Lower lobe of right lung (tissue), 2 donors: ENCODE measurements around the gene URB1. TPM values are rescaled to one million over a fixed set of nuclear protein-coding genes. Genes with fewer than 3 reads are reported as not detected.
"Not testable (repeated sequence)": the region's sequence is repeated elsewhere in the genome, so short reads cannot be mapped to it uniquely, and the experiment has no call there.

Experiments used
- ATAC-seq, 2 donors: fragments of 200-7000 bp; cut with Tn5 transposase; one replicate each; pipeline ENCODE4 v1.9.1; 2020 to 2022; ENCODE audit warnings: mild to moderate bottlenecking in 2 of 2, moderate library complexity in 2 of 2
- DNase-seq: peaks from one replicate; pipeline ENCODE4 v3.0.0-alpha.2; 2020
- H3K27ac ChIP-seq: fragments of 200-600 bp; one replicate; pipeline ENCODE4 v1.8.0; 2022
- H3K27me3 ChIP-seq: fragments of 200-600 bp; one replicate; pipeline ENCODE4 v1.8.0; 2022; ENCODE audit warnings: low read depth
- H3K36me3 ChIP-seq: fragments of 200-600 bp; one replicate; pipeline ENCODE4 v1.8.0; 2022; ENCODE audit warnings: mild to moderate bottlenecking
- H3K4me1 ChIP-seq: fragments of 200-600 bp; one replicate; pipeline ENCODE4 v1.8.0; 2022
- H3K4me3 ChIP-seq: fragments of 200-600 bp; one replicate; pipeline ENCODE4 v1.8.0; 2022; ENCODE audit warnings: mild to moderate bottlenecking
- H3K9me3 ChIP-seq: fragments of 200-600 bp; one replicate; pipeline ENCODE4 v1.8.0; 2022
- CTCF ChIP-seq: fragments of 200-600 bp; IDR thresholded peaks from one replicate; pipeline ENCODE4 v1.8.0; 2022; ENCODE audit warnings: antibody characterized with exemption, mild to moderate bottlenecking
- intact Hi-C: fragments of 100-400 bp; cut with DNase I; formaldehyde crosslinking; loops from one replicate; pipeline ENCODE4 v1.11.0; 2022
- total RNA-seq: library from RNA; stranded (reverse); fragmentation: NEBNext Ultra II Directional; extraction: Animal tissue kit (Norgen Biotek cat#: 25700); gene quantifications from one replicate; pipeline ENCODE4 v1.2.1, GENCODE V29; 2021
- donor health status: DM: no; HTN: yes; CAD: no; lungs with severe emphysema.

URB1 gene
- total RNA-seq, 1 donor from 2014 or later: 10.3 TPM

- Histone ChIP-seq H3K27me3 (no peaks in the 10 kb centered on the region), H3K4me1 (peaks cover 15% of the 10 kb centered on the region), H3K4me3 (peak overlapping the region; percentile 88), H3K9me3 (no peaks in the 10 kb centered on the region), H3K36me3 (no peaks in the 10 kb centered on the region), H3K27ac (no peak overlapping the region)
- peak; percentile 46 to 57 for ATAC-seq
- intact Hi-C loops: no loop called here
- TF ChIP-seq CTCF: no peak
- no peak for DNase-seq
Observed at GRCh38 chr21:32392299-32392879, 423 bp downstream of the URB1 start.

DNA sequence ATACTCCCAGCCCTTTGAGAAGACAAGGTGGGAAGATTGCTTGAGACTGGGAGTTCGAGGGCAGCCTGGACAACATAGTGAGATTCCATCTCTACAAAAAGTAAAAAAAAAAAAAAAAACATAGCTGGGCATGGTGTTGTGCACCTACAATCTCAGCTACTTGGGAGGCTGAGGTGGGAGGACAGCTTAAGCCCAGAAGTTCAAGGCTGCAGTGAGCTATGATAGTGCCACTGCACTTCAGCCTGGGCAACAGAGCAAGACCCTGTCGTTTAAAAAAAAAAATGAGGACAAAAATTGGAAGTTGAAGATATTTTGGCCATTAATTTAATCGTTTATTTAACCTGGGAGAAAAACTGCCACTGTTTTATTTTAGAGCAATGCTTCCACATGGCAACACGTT lies 1.1 kb downstream of the URB1 start:
- TF ChIP-seq CTCF: no peak
- intact Hi-C loops: no loop called here
- ATAC-seq: no peak
- peak overlapping the region; percentile 88 for H3K4me3 ChIP-seq
- no peaks in the 10 kb centered on the region for H3K27me3 ChIP-seq
- no peak for DNase-seq
- no peaks in the 10 kb centered on the region for H3K9me3 ChIP-seq
- H3K36me3 ChIP-seq: no peaks in the 10 kb centered on the region
- no peak overlapping the region for H3K27ac ChIP-seq
- peaks cover 15% of the 10 kb centered on the region for H3K4me1 ChIP-seq

GRCh38 chr21:32390537-32391224 lies 2.1 kb downstream of the URB1 start:
- H3K9me3 ChIP-seq, DNase-seq, H3K36me3 ChIP-seq, H3K4me3 ChIP-seq, H3K27me3 ChIP-seq, H3K27ac ChIP-seq, ATAC-seq, intact Hi-C loops: not testable (repeated sequence)
- peaks cover 15% of the 10 kb centered on the region for H3K4me1 ChIP-seq

GRCh38 chr21:32389337-32390015 lies 3.3 kb downstream of the URB1 start:
- TF ChIP-seq CTCF: no peak
- Histone ChIP-seq H3K4me3 (no peak overlapping the region), H3K9me3 (no peaks in the 10 kb centered on the region), H3K27ac (no peak overlapping the region), H3K36me3 (peaks cover 12% of the 10 kb centered on the region), H3K27me3 (no peaks in the 10 kb centered on the region), H3K4me1 (peaks cover 15% of the 10 kb centered on the region)
- intact Hi-C loops: no loop called here
- no peak for DNase-seq
- ATAC-seq: no peak

DNA sequence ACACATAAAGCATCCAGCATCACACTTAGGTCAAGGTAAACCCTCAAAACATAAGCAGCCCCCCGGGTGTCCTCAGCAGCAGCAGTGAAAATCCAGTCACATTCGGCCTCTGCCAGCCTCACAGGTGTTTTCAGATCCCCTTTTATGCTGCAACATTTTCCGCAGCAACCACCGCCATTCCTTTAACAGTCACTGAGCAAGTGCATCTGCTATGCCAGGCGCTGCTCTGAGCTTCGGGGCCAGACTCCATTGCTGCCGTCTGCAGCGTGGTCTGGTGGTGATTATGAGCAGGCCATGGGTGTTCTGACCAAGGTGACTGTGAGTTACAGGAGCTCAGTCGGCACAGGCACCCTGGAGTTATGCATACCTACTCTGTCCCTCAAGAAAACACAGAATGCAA lies 4.5 kb downstream of the URB1 start:
- intact Hi-C loops: no loop called here
- peaks cover 15% of the 10 kb centered on the region for H3K4me1 ChIP-seq

More for the DNA sequence above, 4.5 kb downstream of the URB1 start:
- no peak for TF ChIP-seq CTCF
- peaks cover 23% of the 10 kb centered on the region for H3K36me3 ChIP-seq
- H3K4me3 ChIP-seq: no peak overlapping the region
- DNase-seq (no peak), ATAC-seq (no peak)
- no peaks in the 10 kb centered on the region for H3K9me3 ChIP-seq
- H3K27me3 ChIP-seq: no peaks in the 10 kb centered on the region
- no peak overlapping the region for H3K27ac ChIP-seq
